HFF-Myc (cell line): ENCODE measurements around the gene NTM.

ENCODE experiments used
- DNase-seq: peaks from one replicate; pipeline ENCODE4 v3.0.0-alpha.2; 2011; ENCODE audit warnings: low read depth; ENCODE audit errors: extremely low read depth
- H3K4me3 ChIP-seq: replicated peaks from 2 replicates; pipeline ENCODE4 v1.5.1; 2011; ENCODE audit warnings: low read depth, mild to moderate bottlenecking, control low read depth, low read length
- CTCF ChIP-seq: IDR thresholded peaks from 2 replicates; pipeline ENCODE4 v1.5.1; 2012; ENCODE audit warnings: mild to moderate bottlenecking, low read depth, low read length, control low read depth; ENCODE audit errors: missing control alignments

The NTM gene

GRCh38 chr11:132036220-132036619 lies 665.8 kb downstream of the NTM start:
- TF ChIP-seq CTCF, result no peak
- no peak overlapping the region for H3K4me3 ChIP-seq
- no peak for DNase-seq

- no peak overlapping the region for H3K4me3 ChIP-seq
- peak; percentile 37 for DNase-seq
- no peak for TF ChIP-seq CTCF
These were observed 666.5 kb downstream of the NTM start for GRCh38 chr11:132036746-132037466.

- H3K4me3 ChIP-seq, result no peak overlapping the region
- DNase-seq, result no peak
- no peak for TF ChIP-seq CTCF
These were observed 667.0 kb downstream of the NTM start for GRCh38 chr11:132037467-132037862.

- no peak overlapping the region for H3K4me3 ChIP-seq
- no peak for DNase-seq
- no peak for TF ChIP-seq CTCF
These were observed 667.5 kb downstream of the NTM start for GRCh38 chr11:132037956-132038355.

GRCh38 chr11:132039521-132039920 lies 669.1 kb downstream of the NTM start:
- no peak for TF ChIP-seq CTCF
- DNase-seq, result no peak
- no peak overlapping the region for H3K4me3 ChIP-seq

- no peak for DNase-seq
- no peak for TF ChIP-seq CTCF
- H3K4me3 ChIP-seq, result no peak overlapping the region
These were observed 671.9 kb downstream of the NTM start for GRCh38 chr11:132042296-132042695.

- H3K4me3 ChIP-seq, result no peak overlapping the region
- TF ChIP-seq CTCF, result no peak
- no peak for DNase-seq
These were observed 673.3 kb downstream of the NTM start for GRCh38 chr11:132043714-132044113.
